22Rv1 (cell line): Measurements from ENCODE around the gene LAPTM5.

Experiments used
- ZFX ChIP-seq: fragments of 450-650 bp; IDR thresholded peaks from 2 replicates; pipeline ENCODE4 v1.6.1; 2017; ENCODE audit warnings: antibody characterized with exemption, borderline replicate concordance
- TF ChIP-seq, protein P1 (sequence below): fragments of 450-650 bp; IDR thresholded peaks from 2 replicates; pipeline ENCODE4 v1.5.1; 2017; ENCODE audit warnings: mild to moderate bottlenecking

GRCh38 chr1:30691480-30691879, 66.1 kb downstream of the LAPTM5 start:
- TF ChIP-seq, protein P1, sequence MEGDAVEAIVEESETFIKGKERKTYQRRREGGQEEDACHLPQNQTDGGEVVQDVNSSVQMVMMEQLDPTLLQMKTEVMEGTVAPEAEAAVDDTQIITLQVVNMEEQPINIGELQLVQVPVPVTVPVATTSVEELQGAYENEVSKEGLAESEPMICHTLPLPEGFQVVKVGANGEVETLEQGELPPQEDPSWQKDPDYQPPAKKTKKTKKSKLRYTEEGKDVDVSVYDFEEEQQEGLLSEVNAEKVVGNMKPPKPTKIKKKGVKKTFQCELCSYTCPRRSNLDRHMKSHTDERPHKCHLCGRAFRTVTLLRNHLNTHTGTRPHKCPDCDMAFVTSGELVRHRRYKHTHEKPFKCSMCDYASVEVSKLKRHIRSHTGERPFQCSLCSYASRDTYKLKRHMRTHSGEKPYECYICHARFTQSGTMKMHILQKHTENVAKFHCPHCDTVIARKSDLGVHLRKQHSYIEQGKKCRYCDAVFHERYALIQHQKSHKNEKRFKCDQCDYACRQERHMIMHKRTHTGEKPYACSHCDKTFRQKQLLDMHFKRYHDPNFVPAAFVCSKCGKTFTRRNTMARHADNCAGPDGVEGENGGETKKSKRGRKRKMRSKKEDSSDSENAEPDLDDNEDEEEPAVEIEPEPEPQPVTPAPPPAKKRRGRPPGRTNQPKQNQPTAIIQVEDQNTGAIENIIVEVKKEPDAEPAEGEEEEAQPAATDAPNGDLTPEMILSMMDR: no peak
- TF ChIP-seq ZFX: no peak
